HG03469 (cell line): ENCODE measurements around the gene MTMR8.
A peak's percentile ranks its signal among the peaks of the same experiment; 100 is the strongest.
"Not testable (repeated sequence)": the region's sequence is repeated elsewhere in the genome, so short reads cannot be mapped to it uniquely, and the experiment has no call there.

ENCODE experiments used
- ATAC-seq: cut with Tn5 transposase; IDR thresholded peaks from one replicate; pipeline ENCODE4 v1.9.1; 2021; ENCODE audit warnings: mild to moderate bottlenecking, moderate library complexity, moderate number of reproducible peaks; ENCODE audit not compliant: unreplicated experiment

Gene MTMR8

DNA sequence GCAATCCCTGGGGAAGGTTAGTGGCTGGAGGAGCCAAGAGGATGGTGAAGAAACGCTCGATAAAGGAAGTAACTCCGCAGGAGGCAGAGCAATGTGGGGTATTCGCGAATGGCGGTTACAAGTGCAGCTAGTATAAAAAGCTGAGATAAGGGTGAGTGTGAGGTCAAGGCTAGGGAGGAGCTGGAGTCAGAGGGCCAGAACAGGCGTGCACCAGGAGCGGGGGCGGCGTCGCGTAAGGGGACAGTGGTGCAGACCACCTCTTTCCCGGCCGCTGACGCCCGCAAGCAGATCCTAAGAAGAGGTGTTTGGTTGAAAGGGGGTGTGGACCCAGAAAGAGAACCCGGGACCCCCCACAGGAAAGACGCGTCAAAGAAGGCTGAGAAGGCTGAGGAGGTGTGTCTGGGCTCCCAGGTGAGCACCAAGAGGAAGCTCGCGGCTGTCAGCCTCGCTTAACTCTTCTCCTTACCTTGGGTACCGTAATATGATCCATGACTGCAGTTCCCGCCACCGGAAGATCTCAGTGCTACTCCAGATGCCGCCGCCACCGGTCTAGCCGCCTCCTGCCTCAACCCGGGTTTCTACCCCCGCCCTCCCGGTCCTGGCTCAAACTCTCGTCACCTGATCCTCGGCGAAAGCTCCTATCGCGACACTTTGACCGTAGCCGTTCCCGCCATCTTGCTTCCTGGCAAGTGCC, at the start of gene MTMR8:
Gene MTMR8, minus strand, starts transcription at position 579 of the 694 bp plus-strand sequence. Its CDS starts 89 bp downstream, at position 490.
- peak; percentile 91 for ATAC-seq

DNA sequence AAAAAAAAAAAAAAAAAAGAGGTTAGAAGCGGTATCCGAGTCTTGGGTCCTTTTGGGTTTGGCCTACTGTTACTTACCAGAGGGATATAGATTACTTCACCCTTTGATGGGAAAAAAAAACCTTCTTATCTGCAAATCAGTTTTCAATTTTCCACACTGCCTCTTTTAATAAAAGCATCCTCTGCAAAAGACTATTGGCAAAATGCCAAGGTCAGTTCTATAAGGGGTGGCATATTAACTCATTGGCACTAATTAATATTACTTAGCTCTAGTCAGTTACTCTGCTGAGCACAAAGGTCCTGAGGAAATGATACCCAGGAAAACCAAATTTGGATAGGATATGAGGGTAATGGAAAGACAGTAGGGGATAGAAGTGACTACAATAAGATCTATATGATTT, 44.3 kb upstream of the MTMR8 start:
- ATAC-seq, result no peak

DNA sequence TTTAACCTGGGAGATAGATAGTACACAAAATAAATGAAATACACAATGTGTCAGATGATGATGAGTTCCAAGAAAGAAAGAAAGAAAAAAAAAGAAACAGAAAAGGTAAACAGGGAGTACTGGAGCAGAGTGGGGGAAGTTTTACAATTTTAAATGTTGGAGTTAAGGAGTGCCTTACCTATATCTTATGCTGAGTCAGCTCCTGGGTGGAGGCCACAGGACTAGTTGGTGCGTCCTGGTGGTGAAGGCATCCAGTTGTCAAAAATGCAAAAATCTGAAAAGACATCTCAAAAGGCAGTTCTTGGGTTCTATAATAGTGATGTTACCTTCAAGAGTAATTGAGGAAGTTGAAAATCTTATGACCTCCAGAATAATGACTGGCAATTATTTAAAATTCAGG, 42.4 kb upstream of the MTMR8 start:
- ATAC-seq, result no peak

DNA sequence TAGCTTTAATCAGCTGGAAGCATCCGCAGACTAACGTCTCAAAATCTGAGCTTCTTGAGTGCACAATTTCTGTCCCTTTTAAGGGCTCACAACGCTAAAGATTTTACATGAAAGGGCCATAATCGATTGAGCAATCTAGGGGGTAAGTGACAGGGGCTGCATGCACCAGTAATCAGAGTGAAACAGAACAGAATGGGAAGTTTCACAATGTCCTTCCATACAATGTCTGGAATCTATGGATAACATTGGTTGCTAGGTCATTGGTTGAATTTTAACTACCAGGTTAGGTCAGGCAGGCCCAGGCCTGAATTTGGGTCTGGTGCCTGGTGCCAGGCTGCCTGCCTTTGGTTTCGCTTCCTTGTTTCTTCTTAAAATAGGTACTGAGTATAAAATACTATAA, 42.0 kb upstream of the MTMR8 start:
- ATAC-seq, result no peak

DNA sequence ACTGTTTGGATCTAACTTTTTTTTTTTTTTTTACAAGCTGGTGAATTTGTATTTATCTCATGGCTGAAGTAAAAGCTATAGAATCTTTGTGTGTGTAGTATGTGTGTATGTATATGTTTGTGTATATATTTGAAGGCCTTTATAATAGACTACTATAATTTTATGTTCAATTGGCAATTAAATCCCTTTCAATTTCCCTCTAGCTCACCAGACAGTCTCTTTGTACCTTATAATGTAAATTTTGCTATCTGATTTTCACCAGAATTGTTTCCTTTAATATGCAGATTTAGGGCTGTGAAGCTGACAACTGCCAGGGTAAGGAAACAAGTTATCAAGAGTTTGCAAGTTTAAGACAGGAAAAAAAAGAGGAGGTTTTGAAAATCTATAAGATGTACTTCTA, 33.1 kb upstream of the MTMR8 start:
- ATAC-seq, result no peak

DNA sequence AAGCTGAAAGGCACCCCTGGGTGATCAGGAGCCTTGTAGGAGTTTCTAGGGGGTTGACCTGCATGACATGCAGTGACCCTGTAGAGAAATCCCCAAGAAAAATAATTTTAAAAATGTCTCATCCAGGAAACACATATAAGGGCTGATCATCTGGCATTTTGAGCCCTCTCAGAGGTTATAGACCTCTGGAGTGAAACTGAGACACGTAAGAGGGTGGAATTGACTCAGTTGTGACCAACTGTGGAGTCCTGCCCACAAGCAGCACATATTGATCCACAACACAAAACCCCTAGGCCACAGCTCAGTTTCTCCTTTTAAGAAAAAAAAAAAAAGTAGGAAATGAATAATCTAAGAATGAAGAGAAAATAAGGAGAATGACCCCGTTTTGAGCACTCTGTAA, 32.5 kb upstream of the MTMR8 start:
- peak; percentile 96 for ATAC-seq

DNA sequence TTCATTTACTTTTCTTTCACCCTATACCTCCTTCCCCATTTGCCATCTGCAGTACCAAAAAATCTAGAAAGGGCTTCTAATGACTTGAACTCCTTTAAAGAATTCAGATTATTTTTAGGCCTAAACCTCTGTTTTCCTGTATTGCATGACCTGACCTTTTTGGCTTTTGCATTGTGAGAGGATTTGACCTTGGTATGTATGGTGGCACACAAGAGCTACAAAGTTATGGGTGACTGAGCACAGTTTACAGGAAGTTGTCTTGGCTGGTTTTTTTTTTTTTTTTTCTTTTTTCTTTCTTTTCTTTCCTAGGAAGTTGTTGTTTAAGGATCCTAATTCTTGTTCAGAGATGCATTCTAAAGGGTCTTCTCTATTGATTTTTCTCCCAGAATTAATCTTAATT, 32.0 kb upstream of the MTMR8 start:
- ATAC-seq, result peak; percentile 41

DNA sequence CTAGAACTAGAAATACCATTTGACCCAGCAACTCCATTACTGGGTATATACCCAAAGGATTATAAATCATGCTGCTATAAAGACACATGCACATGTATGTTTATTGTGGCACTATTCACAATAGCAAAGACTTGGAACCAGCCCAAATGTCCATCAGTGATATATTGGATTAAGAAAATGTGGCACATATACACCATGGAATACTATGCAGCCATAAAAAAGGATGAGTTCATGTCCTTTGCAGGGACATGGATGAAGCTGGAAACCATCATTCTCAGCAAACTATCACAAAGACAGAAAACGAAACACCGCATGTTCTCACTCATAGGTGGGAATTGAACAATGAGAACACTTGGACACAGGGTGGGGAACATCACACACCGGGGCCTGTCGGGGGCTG, 14.5 kb upstream of the MTMR8 start:
- ATAC-seq, result not testable (repeated sequence)

DNA sequence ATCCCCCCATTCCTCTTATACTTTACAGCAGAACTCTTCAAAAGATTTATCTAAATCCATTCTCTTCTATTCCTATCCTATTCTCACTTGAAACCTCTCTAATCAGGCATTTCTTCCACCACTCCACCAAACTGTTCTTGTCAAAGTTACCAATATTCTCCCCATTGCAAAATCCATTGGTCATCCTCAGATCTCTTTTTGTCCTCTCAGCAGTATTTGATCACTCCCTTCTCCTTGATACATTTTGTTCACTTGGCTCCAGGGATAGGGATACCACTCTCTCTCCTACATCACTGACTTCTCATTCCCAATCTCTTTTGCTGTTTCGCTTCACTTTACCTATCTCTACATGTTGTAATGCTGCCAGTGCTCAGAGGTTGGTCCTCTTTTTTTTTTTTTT, 2.8 kb upstream of the MTMR8 start:
- no peak for ATAC-seq

DNA sequence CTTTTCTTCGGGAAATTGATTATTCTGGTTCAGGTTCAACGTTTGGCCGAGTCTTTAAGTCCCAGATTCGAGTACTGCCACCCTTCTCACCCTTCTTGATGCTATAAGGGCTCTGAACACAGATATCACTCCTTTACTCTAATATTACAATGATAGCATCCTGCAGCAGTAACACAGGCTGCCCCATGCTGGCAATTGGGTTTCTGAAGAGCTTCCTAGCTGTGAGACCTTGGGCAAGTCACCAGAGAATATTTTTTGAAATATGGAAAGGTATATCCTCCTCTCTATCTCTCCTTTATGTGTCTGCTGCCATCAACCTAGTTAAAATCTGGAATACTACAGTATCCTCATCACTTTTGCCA, 297 bp upstream of the MTMR8 start:
- peak; percentile 9 for ATAC-seq

DNA sequence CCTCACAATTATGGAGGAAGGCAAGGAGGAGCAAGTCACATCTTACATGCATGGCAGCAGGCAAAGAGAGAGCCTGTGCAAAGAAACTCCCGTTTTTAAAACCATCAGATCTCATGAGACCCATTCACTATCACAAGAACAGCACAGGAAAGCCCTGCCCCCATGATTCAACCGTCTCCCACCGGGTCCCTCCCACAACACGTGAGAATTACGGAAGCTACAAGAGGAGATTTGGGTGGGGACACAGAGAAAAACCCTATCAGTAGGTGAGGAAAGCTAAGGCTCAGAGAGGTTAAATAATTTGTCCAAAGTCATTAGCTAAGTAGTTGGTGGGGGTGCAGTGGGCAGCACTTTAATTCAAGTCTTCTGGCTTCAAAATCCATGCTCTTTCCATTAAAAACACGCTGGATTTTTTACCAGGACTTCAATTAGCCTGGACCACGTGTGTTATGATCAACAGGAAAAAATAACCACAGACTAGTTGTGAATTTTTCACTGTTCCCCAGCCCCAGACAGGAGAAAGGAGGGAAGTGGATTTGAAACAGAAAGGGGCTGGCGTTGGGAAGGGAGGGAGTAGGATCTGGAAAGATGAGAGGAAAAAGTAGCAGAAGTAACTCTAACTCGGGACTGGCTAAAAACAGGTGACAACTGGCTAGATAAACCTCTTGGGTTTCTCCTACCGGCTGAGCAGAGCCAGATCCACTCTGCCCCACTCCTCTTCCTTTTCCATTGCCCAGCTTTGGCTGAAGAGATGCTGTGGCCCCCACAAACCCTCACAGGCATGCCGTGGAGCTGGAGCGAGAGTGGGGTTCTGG, 986 bp downstream of the MTMR8 start:
- ATAC-seq, result peak; percentile 20

DNA sequence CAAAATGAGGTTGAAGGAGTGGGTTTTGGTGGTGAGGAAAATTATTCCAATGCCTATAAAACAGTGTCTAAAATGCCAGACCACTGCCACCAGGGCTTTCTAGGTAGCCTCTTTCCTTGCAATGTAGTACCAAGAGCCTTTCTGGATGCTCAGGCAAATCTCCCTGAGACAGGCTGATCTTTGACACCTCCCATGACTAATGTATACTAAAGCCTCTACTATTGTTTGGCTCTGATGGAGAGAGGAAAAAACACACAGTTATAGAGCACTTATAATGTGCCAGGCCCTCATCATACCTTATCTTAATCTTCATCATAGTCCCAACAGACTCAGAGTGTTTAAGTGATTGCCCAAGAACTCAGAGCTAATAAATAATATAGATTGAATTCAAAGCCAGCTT, 5.8 kb downstream of the MTMR8 start:
- no peak for ATAC-seq

DNA sequence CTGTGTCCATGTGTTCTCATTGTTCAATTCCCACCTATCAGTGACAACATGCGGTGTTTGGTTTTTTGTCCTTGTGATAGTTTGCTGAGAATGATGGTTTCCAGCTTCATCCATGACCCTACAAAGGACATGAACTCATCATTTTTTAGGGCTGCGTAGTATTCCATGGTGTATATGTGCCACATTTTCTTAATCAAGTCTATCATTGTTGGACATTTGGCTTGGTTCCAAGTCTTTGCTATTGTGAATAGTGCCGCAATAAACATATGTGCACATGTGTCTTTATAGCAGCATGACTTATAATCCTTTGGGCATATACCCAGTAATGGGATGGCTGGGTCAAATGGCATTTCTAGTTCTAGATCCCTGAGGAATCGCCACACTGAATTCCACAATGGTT, 14.5 kb downstream of the MTMR8 start:
- not testable (repeated sequence) for ATAC-seq

DNA sequence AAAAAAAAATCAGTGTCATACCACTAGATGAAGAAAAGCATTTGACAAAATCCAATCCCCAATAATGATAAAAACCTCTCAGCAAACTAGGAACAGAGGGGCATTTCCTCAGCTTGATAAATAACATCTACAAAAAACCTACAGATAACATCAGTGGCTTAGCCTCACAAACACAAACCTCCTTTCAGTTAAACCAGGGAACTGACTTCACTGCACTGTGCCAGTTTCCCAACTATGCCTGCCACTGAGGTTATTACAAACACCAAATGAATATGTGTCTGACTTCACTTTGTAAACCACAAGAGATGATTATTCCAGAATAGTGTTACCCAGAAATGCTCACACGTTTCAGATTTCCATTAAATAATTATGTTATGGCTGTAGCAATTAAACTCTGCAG, 15.3 kb downstream of the MTMR8 start:
- ATAC-seq, result no peak

DNA sequence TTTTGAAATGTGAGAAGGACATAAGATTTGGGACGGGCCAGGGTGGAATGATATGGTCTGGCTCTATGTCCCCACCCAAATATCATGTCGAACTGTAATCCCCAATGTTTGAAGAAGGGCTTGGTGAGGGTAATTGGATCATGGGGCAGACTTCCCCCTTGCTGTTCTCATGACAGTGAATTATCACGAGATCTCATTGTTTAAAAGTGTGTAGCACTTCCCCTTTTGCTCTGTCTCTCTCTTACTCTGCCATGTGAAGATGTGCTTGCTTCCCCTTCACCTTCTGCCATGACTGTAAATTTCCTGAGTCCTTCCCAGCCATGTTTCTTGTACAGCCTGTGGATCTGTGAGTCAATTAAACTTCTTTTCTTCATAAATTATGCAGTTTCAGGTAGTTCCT, 17.5 kb downstream of the MTMR8 start:
- no peak for ATAC-seq

DNA sequence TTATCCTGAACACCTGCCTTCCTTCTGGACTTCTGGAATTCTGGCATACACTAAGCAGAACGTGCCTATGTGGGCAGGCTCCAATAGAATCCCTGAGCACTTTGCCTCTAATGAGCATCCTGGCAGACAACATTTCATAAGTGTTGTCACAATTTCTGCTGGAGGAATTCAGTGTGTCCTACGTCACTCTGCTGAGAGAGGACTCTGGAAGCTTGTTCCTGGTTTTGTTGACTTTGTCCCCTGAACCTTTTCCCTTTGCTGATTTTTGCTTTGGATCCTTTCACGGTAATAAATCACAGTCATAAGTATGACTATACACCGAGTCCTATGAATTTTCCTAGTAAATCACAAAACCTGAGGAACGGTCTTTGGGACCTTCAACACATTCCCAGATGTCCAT, 43.2 kb downstream of the MTMR8 start:
- no peak for ATAC-seq

DNA sequence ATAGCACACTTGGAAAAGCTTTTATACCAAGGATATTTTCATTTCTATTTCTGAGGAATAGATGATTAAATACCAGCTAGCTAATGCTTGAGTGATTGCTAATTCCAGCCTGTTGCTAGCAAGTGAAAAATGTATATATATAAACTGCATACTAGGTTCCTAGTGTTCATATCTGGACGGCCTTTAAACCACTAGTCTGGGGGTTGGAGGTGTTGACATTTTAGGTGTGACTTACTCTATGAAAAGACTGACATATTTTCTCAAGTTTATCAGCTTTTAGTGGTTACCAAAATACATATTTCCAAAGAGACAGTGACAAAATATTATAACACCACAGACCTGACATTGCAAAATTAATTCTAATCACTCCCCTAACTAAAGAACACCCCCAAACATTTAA, 44.7 kb downstream of the MTMR8 start:
- ATAC-seq, result no peak

DNA sequence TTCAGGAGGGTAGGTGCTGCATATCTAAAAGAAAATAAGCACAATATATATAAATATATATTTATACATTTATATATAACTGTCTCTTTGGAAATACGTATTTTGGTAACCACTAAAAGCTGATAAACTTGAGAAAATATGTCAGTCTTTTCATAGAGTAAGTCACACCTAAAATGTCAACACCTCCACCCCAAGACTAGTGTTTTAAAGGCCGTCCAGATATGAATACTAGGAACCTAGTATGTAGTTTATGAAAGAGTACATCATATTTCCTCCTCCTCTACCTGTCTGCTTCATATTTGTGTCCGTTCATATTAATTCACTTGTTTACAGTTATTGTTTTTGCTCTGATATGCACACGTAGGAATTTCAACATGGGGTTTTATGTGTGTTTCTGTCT, 45.2 kb downstream of the MTMR8 start:
- no peak for ATAC-seq

DNA sequence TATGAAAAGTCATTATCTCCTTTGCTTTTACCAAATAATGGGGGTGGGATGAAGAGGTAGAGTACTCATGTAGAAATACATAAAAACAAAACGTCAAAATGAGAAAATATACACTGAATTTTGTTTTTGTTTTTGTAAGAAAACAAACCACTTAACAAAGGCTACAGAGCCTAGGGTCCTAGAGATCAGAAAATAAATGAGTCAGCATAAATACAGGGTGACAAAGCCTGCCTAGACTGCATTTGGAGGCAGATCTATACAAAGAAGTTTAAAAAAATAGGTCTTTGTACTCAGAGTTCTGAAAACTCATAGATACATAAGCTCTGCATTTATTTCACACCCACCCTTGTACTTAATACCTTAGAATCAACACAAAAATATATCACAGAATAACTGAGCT, 52.4 kb downstream of the MTMR8 start:
- no peak for ATAC-seq

DNA sequence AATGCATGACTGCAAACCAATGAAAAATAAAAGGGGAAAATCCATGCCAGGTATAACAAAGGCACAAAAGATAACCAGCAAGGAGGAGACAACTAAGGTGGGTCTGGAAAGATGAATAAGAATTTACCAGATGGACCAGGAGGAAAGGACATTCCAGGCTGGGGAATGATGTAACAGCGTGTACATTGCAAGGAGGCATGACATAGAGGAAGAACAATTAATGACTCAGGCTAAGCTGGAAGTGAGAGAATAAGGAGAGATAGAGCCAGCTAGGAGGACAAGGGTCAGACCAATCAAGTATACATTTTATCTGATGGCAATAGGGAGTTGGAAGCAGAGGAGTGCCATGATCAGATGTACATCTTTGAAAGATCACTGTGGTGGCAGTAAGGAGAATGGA, 57.0 kb downstream of the MTMR8 start:
- no peak for ATAC-seq

DNA sequence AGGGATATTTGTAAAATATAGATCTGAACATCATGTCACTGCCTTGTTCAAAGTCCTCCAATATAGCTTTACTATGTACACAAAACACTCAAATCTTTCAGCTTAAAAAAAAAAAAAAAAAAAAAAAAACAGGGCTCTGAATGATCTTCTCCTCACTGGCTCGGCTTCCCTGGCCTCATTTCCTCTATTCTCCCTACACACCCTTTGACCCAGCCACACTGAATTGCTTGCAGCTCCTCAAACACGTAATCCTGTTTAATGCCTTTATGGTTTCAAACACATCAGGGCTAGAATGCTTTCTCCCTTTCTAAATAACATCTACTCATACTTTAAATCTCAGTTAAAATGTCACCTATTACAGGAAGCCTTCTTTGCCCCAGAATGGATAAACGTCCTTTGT, 60.8 kb downstream of the MTMR8 start:
- ATAC-seq, result no peak

DNA sequence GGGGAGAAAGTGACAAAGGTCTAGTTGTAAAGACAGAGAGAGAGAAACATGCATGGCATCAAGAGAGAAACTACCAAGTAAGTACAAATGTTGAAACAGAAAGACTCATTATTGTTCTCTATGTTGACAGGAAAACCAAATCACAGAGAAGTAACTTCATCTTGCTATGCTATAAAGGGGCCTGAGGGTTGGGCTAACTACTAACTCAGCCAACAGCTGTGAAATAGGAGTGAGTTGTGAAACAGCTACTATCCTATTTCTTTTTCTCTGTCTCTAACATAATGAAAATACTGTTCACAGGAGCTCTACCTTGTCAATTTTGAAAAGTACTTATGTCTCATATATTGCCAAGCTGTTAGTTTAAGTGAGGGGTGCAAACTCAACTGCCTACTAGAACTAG, 65.0 kb downstream of the MTMR8 start:
- no peak for ATAC-seq

DNA sequence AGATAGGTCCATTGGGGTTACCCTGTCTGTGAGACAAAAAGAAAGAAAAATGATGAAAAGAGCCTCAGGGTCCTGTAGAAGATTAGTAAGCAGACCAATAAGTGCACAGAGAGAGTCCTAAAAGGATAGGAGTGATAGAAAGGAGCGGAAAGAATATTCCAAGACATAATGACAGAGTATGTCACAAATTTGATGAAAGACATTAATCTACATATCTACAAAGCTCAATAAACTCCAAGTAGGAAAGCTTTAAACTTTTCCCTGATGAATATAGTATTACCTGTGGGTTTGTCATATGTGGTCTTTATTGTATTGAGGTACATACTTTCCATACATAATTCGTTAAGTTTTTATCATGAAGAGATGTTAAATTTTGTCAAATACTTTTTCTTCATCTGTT, 73.7 kb downstream of the MTMR8 start:
- ATAC-seq, result no peak
